Ovary (tissue), 3 donors: ENCODE results near the gene VPS4A.

Experiments
- EP300 ChIP-seq: sonication (generic); formaldehyde crosslinking; IDR thresholded peaks from one replicate; pipeline ENCODE4 v1.6.1; 2017; ENCODE audit warnings: antibody characterized with exemption
- POLR2A ChIP-seq: fragments of 450-650 bp; IDR thresholded peaks from one replicate; pipeline ENCODE4 v1.6.1; 2017; ENCODE audit warnings: antibody characterized with exemption, mild to moderate bottlenecking, moderate library complexity
- TF ChIP-seq, protein P1 (sequence below), 3 donors: fragments of 450-650 bp in 2 of 3; fragments of 200-600 bp in 1 of 3; IDR thresholded peaks; one replicate each; pipeline versions ENCODE4 v1.5.1 to v1.8.0; 2016 to 2022; ENCODE audit warnings: antibody characterized with exemption in 3 of 3, mild to moderate bottlenecking in 1 of 3
- donor health status: DM: no; HTN: no; CAD: no.

DNA sequence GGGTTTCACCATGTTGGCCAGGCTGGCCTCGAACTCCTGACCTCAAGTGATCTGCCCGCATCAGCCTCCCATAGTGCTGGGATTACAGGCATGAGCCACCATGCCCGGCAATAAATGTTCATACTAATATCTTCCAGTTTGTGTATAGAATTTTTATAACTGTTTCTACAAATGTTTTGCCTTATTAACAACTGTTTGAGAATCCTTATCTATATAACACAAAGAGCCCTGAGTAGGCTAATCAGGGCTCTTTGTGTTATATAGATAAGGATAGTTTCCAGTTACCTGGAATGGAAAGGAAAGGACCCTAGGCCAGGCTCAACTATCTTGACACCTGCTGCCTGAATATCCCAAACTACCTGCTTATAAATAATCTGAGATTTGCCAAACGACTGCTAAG, 57.7 kb downstream of the VPS4A start:
- TF ChIP-seq, protein P1, sequence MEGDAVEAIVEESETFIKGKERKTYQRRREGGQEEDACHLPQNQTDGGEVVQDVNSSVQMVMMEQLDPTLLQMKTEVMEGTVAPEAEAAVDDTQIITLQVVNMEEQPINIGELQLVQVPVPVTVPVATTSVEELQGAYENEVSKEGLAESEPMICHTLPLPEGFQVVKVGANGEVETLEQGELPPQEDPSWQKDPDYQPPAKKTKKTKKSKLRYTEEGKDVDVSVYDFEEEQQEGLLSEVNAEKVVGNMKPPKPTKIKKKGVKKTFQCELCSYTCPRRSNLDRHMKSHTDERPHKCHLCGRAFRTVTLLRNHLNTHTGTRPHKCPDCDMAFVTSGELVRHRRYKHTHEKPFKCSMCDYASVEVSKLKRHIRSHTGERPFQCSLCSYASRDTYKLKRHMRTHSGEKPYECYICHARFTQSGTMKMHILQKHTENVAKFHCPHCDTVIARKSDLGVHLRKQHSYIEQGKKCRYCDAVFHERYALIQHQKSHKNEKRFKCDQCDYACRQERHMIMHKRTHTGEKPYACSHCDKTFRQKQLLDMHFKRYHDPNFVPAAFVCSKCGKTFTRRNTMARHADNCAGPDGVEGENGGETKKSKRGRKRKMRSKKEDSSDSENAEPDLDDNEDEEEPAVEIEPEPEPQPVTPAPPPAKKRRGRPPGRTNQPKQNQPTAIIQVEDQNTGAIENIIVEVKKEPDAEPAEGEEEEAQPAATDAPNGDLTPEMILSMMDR (IDR thresholded peaks at IDR 0.05): no peak
- TF ChIP-seq EP300 (no peak), POLR2A (no peak)
